HG03432 (cell line): Measurements from ENCODE around the gene PODN.

Source experiments
- ATAC-seq: cut with Tn5 transposase; IDR thresholded peaks from one replicate; pipeline ENCODE4 v1.9.1; 2021; ENCODE audit warnings: mild to moderate bottlenecking, moderate library complexity; ENCODE audit not compliant: unreplicated experiment

PODN gene

DNA sequence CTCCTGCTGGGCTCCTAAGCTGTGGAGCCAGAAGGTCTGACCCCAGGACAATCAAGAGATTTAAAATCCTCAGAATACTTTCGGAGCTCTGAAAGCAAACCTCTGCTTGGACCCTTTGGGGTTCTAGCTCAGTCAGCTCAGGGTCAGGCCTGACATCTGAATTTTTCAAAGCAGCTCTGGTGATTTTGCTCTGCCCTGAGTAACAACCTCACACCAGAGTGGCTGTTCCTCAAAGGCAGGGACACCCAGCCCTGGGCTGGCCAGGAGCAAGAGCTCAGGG lies 68.5 kb downstream of the PODN start:
- no peak for ATAC-seq

DNA sequence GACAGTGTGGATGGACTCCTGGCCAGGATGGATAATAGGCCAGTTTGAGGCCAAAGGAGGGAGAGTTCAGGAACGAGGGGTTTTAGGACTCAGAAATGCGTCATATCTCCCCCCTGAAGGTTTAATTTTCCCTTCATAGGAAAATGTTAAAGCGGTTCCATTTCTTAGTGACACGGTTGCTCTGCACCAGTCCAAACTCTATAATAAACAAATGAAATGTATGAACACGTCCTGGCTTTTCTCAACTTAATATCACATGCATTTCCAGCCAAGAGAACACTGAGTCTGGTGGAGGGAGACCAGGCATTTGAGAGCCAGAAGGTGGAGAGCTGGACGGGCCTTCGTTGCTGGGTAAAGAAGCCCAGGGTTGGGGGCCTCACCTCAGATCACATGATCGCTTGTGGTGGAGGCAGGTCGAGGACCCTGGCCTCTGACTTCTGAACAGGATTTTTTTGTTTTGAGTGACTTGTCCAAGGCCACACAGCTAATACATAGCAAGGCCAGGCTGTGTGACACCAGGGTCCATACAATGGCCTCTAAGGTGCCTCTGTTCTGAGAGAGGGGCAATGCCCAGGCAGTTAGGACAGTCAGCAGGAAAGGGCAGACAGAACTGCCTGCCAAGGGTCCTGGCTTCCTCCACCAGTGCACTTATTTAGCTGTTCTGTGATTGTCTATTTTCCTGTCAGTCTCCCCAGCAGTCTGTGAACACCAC lies 69.0 kb downstream of the PODN start:
- no peak for ATAC-seq

DNA sequence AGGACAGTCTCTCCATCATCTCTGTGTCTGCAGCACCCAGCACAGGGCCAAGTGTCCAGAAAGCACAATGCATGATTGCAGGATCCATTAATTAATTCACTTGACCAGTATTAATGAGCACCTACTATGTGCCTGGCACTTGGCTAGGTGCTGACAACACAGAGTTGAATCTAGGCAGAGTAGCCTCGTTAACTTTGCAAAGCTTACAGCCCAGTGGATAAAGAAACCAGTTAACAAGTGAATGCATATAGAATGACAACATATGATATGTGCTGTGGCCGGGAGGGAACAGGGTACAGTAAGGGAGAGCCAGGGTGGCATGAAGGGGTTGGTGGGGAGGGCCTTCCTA lies 69.6 kb downstream of the PODN start:
- no peak for ATAC-seq

DNA sequence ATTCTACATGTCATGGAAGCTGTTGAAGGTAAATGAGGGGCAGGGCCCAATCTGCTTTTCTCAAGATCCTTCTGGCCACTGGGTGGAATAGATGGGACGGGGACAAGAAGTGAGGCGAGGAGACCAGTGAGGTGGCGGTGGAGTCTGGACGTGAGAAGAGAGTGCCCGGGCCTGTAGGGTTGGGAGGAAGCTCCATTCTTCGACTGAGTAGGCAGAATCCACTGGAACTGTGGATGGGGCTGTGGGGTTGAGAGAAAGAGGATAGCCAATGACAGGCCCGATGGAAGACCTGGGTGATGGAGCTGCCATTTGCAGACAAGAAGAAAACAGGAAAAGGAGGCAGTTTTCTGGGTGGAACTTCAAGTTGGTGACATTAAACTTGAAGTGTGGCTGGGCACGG lies 70.2 kb downstream of the PODN start:
- ATAC-seq, result no peak

DNA sequence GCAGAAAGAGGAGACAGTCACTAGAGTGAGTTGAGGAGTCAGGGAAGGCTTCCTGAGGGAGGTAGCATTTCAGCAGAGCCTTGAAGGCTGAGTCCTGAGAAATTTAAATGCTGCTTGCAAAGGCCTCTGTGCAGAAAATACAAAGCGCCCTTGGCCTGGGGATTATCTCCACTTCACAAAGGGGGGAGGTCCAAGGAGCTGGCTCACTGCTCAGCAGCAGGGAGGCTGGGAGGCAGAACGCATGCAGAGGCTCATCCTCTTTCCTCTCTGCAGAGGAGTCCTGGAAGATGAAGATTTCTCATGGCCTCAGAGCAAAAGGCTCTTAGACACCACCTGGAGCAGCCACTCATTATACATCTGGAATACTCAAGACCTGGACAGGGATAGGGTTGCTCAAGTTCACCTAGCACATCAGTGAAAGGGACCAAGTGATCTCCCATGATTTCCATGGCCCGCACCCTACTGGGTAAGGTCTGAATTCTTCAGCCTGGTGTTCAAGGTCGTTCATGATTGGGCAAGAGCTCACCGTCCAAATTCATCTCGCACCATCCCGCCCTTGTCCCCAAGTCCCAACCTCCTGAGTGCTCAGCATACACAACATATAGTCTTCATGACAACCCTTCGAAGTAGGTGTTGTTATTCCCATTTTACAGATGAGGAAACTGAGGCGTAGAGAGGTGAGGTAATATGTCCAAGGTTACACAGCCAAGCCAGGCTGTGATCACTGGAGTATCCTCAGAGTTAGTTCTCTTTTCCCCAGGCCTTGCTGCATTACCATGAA lies 71.4 kb downstream of the PODN start:
- no peak for ATAC-seq

DNA sequence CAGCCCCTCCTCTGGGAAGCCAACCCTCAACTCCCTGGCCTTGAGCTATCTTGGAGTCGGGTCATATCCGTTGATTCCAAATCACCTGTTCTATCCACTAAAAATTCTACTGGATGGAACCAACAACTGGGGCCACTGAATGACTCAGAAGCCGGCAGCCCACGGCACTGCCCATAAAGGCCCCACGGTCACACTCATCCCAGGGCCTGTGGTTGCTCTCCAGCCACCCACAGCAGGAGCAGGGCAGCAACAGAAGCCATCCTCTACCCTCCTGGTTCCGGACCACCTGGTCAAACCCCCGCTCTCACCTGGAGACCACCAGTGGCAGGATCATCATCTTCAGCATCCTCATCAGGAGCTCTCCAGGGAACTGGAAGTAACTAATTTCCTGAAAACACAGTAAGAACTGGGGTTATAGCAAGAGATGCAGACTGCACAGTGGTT lies 72.1 kb downstream of the PODN start:
- no peak for ATAC-seq
